SJCRH30 (cell line): Measurements from ENCODE around the gene HDDC2. TPM values are rescaled to one million over a fixed set of nuclear protein-coding genes. Genes with fewer than 3 reads are reported as not detected.

ENCODE experiments used
- DNase-seq, 2 experiments: peaks; one replicate each; pipeline ENCODE4 v3.0.0-alpha.2; 2015 to 2020
- H3K27ac ChIP-seq: fragments of 250-450 bp; sonication (Bioruptor Pico); 2 replicates; pipeline ENCODE4 v1.5.1; 2020; ENCODE audit warnings: mild to moderate bottlenecking, moderate library complexity
- H3K27me3 ChIP-seq: fragments of 250-450 bp; sonication (Bioruptor Pico); 2 replicates; pipeline ENCODE4 v1.5.1; 2020; ENCODE audit warnings: mild to moderate bottlenecking, moderate library complexity
- H3K36me3 ChIP-seq: fragments of 250-450 bp; sonication (Bioruptor Pico); 2 replicates; pipeline ENCODE4 v1.5.1; 2020; ENCODE audit warnings: mild to moderate bottlenecking, moderate library complexity
- H3K4me1 ChIP-seq: fragments of 250-450 bp; sonication (Bioruptor Pico); 2 replicates; pipeline ENCODE4 v1.5.1; 2020; ENCODE audit warnings: mild to moderate bottlenecking, moderate library complexity
- H3K4me3 ChIP-seq: fragments of 250-450 bp; sonication (Bioruptor Pico); 2 replicates; pipeline ENCODE4 v1.5.1; 2020; ENCODE audit warnings: mild to moderate bottlenecking, moderate library complexity
- H3K9me3 ChIP-seq: fragments of 250-450 bp; sonication (Bioruptor Pico); replicated peaks from 2 replicates; pipeline ENCODE4 v1.5.1; 2020; ENCODE audit warnings: mild to moderate bottlenecking, moderate library complexity
- total RNA-seq: library from RNA; depleted of rRNA; stranded (reverse); fragments of >200 nt; shearing (Covaris generic); gene quantifications from 2 replicates; pipeline ENCODE4 v1.2.3, GENCODE V29; 2014

Gene HDDC2
- total RNA-seq, 1 experiment from 2014 or later, result 61.7 TPM

DNA sequence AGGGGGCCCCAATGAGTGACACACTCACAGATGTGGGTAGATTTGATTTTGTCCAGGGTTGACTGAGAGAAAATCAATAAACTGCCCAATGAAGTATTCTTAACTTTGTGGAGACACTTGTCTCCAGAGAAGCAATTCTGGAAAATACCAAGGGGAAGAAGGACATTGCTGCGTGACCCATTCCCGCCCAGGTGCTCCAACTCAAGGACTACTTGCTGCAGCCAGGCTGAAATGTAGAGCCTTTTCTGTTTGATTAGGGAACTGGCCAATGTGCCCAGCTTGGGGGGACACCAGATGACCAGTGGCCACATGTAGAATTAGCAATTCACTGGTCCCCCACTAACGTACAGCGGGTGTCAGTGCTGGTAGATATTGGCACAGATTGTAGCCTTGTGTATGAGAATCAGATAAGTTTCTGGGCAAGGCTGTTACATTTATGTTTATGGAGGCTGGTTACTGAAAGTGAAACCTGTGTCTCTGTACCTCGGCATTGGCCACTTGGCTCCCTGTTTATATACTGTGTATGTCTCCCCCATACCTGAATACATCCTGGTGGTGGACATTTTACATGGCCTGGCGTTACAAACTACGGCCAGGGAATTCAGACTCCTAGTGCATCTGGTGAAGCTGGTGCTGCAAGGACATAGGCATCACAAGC, 32.3 kb downstream of the HDDC2 start:
- DNase-seq, result no peak
- Histone ChIP-seq H3K27me3 (no peaks in the 10 kb centered on the region), H3K4me3 (no peak overlapping the region), H3K27ac (no peak overlapping the region), H3K9me3 (no peaks in the 10 kb centered on the region), H3K36me3 (no peaks in the 10 kb centered on the region; the same call in 1 of the 2 replicates), H3K4me1 (no peaks in the 10 kb centered on the region)

- H3K9me3 ChIP-seq, result no peaks in the 10 kb centered on the region
- H3K27ac ChIP-seq, result no peak overlapping the region
- no peaks in the 10 kb centered on the region; the same call in 1 of the 2 replicates for H3K36me3 ChIP-seq
- DNase-seq, result no peak
- H3K4me3 ChIP-seq, result no peak overlapping the region
- no peaks in the 10 kb centered on the region for H3K4me1 ChIP-seq
- no peaks in the 10 kb centered on the region for H3K27me3 ChIP-seq
Measured at GRCh38 chr6:125268765-125269164, 33.0 kb downstream of the HDDC2 start.

- Histone ChIP-seq H3K36me3 (no peaks in the 10 kb centered on the region; the same call in 1 of the 2 replicates), H3K27me3 (no peaks in the 10 kb centered on the region), H3K27ac (no peak overlapping the region), H3K4me1 (no peaks in the 10 kb centered on the region), H3K9me3 (no peaks in the 10 kb centered on the region), H3K4me3 (no peak overlapping the region)
- peak in 1 of 2 experiments; percentile 13 for DNase-seq
Measured at GRCh38 chr6:125267806-125268523, 33.8 kb downstream of the HDDC2 start.

DNA sequence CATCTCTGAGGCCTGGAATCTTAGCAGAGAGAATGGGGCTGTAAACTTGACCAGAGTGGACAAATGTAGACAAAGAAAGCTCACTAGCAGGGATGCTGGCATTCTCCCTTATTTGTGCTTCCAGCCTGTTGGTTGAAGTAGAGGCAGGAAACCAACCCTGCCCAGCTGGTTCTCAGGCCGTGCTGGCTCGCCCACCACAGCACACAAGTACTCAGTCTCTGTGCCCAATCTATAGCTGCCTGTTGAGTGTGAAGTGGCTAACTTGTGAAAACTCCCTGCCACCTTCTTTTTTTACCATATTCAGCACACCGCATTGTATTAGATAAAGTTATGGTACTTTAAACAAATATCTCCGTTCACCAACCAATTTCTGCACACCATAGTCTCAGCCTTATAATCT, 37.3 kb downstream of the HDDC2 start:
- Histone ChIP-seq H3K9me3 (no peaks in the 10 kb centered on the region; the same call in 1 of the 2 replicates), H3K4me3 (no peak overlapping the region), H3K27me3 (no peaks in the 10 kb centered on the region), H3K36me3 (no peaks in the 10 kb centered on the region), H3K4me1 (no peaks in the 10 kb centered on the region), H3K27ac (no peak overlapping the region)
- DNase-seq, result no peak

DNA sequence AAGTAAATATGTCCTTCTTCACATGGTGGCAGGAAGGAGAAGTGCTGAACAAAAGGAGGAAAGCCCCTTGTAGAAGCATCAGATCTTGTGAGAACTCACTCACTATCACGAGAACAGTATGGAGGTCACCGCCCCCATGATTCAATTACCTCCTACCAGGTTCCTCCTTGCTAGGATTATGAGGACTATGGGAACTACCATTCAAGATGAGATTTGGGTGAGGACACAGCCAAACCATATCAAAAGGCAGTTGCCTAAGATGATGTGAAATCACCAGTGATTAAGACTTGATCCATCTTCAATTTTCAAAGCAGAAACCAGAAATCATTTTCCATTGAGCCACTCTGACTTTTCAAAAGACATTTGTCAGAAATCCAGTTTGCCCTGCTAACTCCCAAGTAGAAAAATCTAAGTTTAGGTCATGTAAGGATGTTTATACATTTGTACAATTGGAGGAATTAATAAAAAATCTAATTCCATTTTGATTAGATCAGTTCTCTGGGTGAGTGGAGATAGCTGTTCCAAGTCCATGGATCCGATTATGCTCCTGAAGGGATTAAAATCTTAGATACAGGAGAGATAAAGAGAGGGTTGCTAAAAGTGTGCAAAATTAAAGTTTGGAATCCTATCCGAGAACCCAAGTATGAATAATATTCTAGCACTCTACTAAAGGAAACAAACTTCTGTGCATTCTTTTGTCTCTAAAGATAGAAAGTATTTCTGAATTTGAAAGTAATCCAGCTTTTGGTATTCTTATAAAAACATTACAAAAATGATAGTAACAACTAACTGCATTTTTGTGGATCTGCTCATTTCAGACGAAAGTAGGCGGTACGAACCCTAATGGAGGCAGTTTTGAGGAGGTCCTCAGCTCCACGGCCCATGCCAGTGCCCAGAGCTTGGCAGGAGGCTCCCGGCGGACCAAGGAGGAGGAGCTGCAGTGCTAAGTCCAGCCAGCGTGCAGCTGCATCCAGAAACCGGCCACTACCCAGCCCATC, 39.5 kb downstream of the HDDC2 start:
- Histone ChIP-seq H3K9me3 (no peaks in the 10 kb centered on the region; the same call in 1 of the 2 replicates), H3K4me1 (no peaks in the 10 kb centered on the region), H3K27me3 (no peaks in the 10 kb centered on the region), H3K4me3 (no peak overlapping the region), H3K36me3 (no peaks in the 10 kb centered on the region), H3K27ac (no peak overlapping the region)
- no peak for DNase-seq

DNA sequence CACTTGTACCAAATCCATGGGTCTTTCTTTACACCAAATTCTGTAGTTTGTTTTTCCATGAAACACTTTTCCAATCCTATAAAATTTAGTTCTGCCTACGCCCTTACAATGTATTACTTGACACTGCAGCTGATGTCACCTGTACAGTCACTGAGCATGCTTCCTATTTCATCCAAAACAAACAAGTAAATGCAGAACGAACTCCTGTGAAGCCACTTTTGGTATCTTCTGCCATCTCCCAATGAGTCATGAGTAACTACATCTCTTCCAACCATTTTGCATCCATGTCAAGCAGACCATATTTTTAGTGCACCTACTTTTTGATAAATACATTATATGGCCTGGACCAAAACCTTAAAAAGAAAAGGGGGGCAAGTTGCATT, 42.4 kb downstream of the HDDC2 start:
- Histone ChIP-seq H3K9me3 (no peaks in the 10 kb centered on the region; the same call in 1 of the 2 replicates), H3K4me1 (no peaks in the 10 kb centered on the region), H3K4me3 (no peak overlapping the region), H3K27ac (no peak overlapping the region), H3K27me3 (no peaks in the 10 kb centered on the region), H3K36me3 (no peaks in the 10 kb centered on the region)
- no peak for DNase-seq

DNA sequence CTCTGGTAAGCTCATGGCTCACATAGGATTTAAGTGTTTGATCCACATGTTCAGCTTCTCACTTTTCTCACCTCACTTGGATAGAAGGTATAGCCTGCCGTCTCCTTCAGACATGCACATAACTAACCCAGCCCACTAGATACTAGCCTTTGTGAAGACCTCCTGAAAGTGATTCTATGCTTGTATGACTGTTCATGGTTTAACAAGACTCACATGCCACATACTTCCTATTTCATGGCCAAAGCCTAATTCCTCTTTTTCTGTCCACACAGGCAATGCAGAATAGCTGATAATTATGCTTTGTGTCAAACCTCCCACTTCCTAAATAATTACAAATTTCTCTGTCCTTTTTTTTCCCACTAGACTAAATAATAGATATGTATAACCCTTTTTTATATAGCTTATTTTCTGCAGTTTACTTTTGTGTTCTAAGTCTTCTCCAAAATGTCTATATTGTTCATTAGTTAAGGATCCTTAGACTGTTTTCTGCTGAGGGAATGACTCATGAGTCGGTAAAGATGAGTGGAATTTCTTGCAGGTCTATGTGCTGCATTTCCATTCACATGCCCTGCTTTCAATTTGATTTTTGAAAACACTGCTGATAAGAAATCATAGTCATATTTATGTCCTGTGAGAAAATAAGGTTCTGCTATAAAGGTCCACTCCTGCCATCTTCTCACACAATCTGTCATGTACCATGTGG, 43.0 kb downstream of the HDDC2 start:
- no peak for DNase-seq
- no peaks in the 10 kb centered on the region; the same call in 1 of the 2 replicates for H3K9me3 ChIP-seq
- H3K4me3 ChIP-seq, result no peak overlapping the region
- no peaks in the 10 kb centered on the region for H3K4me1 ChIP-seq
- no peaks in the 10 kb centered on the region for H3K27me3 ChIP-seq
- no peak overlapping the region for H3K27ac ChIP-seq
- H3K36me3 ChIP-seq, result no peaks in the 10 kb centered on the region

- no peak for DNase-seq
- no peaks in the 10 kb centered on the region; the same call in 1 of the 2 replicates for H3K9me3 ChIP-seq
- H3K4me3 ChIP-seq, result no peak overlapping the region
- H3K4me1 ChIP-seq, result peaks cover 13% of the 10 kb centered on the region
- H3K36me3 ChIP-seq, result no peaks in the 10 kb centered on the region
- H3K27me3 ChIP-seq, result no peaks in the 10 kb centered on the region
- H3K27ac ChIP-seq, result no peak overlapping the region
Measured at GRCh38 chr6:125257351-125257750, 44.4 kb downstream of the HDDC2 start.

DNA sequence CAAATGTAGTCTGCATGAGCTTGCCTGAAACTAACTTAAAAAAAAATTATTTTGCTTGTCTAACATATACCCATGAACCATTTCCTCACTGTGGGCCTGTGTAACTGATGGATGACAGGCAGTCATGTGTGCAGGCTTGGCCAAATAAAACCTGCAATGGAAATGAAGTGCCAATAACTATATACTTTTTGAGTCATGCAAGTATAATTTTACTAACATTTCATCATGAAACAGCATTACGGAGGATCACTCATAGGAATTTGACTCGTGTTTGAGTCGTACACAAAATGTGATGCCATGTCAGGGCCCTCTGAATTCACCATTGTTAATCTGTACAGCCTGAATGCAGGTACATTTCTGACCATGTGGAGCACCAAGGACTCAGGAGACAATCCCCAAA, 46.6 kb downstream of the HDDC2 start:
- H3K9me3 ChIP-seq, result no peaks in the 10 kb centered on the region
- H3K36me3 ChIP-seq, result no peaks in the 10 kb centered on the region
- peaks cover 25% of the 10 kb centered on the region for H3K4me1 ChIP-seq
- no peak overlapping the region for H3K27ac ChIP-seq
- DNase-seq, result no peak
- H3K4me3 ChIP-seq, result no peak overlapping the region
- H3K27me3 ChIP-seq, result no peaks in the 10 kb centered on the region

DNA sequence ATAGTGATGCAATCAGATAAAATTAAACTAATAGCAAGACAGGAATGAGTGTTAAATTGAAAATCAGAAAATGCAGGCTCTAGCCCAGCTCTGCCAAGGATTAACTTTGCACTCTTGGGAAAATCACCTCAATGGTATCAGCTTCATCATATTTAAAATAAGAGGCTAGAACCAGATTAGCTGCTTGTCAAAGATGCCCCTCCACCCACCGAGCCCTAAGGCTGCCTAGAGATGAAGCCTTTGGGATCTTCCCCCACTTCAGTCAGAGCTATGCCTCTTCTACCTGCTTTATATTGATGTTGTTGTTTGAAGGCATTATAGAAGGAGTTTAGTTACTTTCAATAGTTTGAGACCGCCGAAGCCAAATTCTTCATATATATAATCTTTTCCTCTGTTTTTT, 47.4 kb downstream of the HDDC2 start:
- no peaks in the 10 kb centered on the region for H3K9me3 ChIP-seq
- no peak overlapping the region for H3K27ac ChIP-seq
- H3K4me3 ChIP-seq, result no peak overlapping the region
- peaks cover 25% of the 10 kb centered on the region for H3K4me1 ChIP-seq
- no peak for DNase-seq
- H3K27me3 ChIP-seq, result no peaks in the 10 kb centered on the region
- no peaks in the 10 kb centered on the region for H3K36me3 ChIP-seq

- peaks cover 25% of the 10 kb centered on the region for H3K4me1 ChIP-seq
- DNase-seq, result no peak
- H3K36me3 ChIP-seq, result no peaks in the 10 kb centered on the region
- no peak overlapping the region for H3K4me3 ChIP-seq
- no peaks in the 10 kb centered on the region for H3K9me3 ChIP-seq
- no peaks in the 10 kb centered on the region for H3K27me3 ChIP-seq
- no peak overlapping the region for H3K27ac ChIP-seq
Measured at GRCh38 chr6:125253881-125254280, 47.9 kb downstream of the HDDC2 start.

GRCh38 chr6:125252891-125253290, 48.9 kb downstream of the HDDC2 start:
- Histone ChIP-seq H3K9me3 (no peaks in the 10 kb centered on the region), H3K4me3 (no peak overlapping the region), H3K4me1 (peaks cover 25% of the 10 kb centered on the region), H3K36me3 (no peaks in the 10 kb centered on the region), H3K27ac (no peak overlapping the region), H3K27me3 (no peaks in the 10 kb centered on the region)
- DNase-seq, result peak; percentile 31 to 45

DNA sequence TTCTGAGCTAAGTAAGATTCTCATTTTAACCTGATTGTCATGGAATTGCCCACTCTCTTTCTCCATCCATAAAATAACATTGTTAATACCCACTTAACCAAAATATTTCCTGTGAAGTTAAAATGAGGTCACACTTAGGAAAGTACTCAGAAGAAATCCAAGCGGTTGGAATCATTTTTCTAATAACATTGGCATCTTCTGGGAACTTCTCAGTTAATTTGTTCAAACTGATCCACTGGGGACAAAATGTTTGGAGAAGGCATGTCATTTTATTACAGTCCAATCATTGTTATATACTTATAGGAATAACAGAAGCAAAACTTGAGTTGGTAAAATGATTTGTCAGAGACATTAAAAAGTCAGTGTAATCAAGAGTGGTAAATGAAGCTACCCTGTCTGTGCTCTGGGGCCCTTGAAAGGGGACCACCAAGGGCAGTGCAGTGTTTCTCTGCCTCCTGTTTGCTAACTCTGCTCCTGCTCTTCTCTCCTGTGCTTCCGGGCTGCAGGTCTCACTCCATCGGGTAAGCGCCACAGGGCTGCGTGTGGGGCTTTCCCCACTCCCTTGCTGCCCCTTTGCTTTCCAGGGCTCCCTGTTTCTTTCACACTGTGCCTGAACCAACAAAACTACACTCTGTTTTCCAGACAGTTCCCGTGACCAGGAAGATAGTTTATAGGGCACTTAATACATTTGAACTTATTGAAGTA, 50.1 kb downstream of the HDDC2 start:
- H3K9me3 ChIP-seq, result no peaks in the 10 kb centered on the region
- no peaks in the 10 kb centered on the region for H3K27me3 ChIP-seq
- peak; percentile 16 to 46 for DNase-seq
- no peak overlapping the region for H3K27ac ChIP-seq
- peaks cover 25% of the 10 kb centered on the region for H3K4me1 ChIP-seq
- H3K4me3 ChIP-seq, result no peak overlapping the region
- no peaks in the 10 kb centered on the region for H3K36me3 ChIP-seq

DNA sequence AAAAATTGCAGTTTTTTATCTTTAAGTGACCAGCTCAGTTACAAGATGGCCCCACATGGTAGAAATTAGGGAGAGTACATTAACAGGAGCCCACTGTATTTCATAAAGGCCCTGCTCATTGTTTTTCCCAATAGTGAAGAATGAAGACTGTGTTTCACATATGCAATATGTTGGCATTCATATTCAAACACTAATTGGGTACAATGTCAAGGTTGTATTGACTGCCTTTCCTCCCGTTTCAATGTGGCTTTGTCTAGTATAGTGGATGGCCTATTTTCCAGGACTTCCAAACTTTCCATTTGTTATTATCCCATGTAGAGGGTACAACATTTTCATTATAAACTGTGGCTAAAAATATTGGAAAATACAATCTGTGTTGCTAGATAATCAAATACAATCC, 51.3 kb downstream of the HDDC2 start:
- H3K4me1 ChIP-seq, result peaks cover 25% of the 10 kb centered on the region
- H3K9me3 ChIP-seq, result no peaks in the 10 kb centered on the region
- no peaks in the 10 kb centered on the region for H3K36me3 ChIP-seq
- H3K27ac ChIP-seq, result no peak overlapping the region
- no peak for DNase-seq
- no peaks in the 10 kb centered on the region for H3K27me3 ChIP-seq
- H3K4me3 ChIP-seq, result no peak overlapping the region
